Activated T-helper 1 cell treated with Interleukin-2 at 50 U/mL for 16 hours (primary cell): Measurements from ENCODE around the gene TIAM1.
"Not testable (repeated sequence)": the region's sequence is repeated elsewhere in the genome, so short reads cannot be mapped to it uniquely, and the experiment has no call there.

Experiments used
- DNase-seq: peaks from one replicate; pipeline ENCODE4 v3.0.0-alpha.2; 2020; ENCODE audit warnings: low read depth

The TIAM1 gene

GRCh38 chr21:31251686-31252085 lies 92.4 kb downstream of the TIAM1 start:
- no peak for DNase-seq

DNA sequence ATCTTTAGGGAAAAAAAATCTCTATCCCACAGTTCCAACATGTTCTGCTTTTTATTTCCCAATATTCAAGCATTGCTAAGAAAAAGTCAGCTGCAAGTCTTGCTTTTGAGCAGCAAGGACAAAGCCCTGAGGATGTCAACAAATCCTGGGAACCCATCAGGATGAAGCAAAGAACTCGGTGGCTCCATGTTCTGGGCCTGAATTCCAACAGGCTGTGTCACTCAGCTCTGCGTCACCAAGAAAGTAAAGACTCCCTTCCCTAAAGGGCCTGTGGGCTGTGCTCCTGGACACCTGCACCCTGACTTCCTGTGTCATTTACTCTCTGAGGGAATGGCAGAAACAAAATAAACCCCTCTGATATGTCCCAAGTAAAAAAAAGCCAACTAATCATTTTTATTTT lies 95.5 kb downstream of the TIAM1 start:
- DNase-seq, result no peak

- no peak for DNase-seq
Measured at GRCh38 chr21:31243611-31244010, 100.5 kb downstream of the TIAM1 start.

GRCh38 chr21:31236528-31236927 lies 107.5 kb downstream of the TIAM1 start:
- no peak for DNase-seq

DNA sequence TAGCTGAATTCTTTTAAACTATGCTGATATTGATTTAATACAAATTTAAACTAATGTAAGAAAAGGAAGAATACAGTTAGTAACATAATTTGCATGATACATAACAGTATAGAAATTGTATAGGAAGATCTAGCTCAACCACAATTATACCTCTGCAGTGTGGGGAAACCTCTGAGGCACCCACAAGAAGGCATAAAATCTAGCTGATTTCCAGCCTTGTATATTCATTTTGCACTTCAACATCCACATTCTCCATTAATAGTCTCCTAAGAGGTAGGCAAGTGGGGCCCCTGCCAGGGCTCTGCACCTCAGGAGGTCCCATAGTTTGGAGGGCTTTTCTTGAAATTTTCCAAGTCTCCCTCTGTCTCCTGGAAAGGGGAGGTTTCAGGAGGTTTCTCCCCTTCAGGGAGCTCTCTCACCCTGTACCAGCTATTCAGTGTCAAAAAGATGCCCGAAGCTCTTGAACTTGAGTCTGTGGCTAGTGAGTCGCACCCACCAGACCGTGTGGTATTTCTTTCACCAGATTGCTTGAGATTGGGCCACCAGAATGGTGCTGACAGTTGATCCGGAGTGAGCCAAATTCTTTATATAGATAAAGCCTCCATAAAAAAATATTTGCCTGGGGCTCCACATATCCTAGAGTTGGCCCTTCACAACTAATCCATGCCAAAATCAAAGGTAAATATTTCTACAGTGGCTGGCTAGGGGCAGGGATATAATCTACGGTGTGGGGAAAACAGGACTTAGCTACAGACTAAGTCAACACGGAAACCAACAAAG lies 108.2 kb downstream of the TIAM1 start:
- DNase-seq, result no peak

DNA sequence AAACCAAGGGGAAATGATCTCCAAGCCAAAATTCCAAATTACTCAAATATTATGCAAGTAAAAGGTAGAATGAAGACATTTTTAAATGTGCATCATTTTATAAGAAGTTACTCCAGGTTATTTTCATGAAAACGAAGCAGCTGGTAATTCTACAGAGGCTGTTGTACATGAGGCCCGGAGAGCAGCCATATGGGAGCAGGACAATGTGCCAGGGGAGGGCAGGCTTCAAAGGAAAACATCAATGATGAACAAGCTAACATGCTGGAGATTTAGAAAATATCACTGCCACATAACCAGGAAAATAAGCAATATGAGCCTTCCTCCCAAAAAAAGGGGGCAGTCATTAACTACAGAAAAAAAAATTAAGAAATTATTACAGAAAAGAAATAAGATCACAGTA lies 109.1 kb downstream of the TIAM1 start:
- DNase-seq, result no peak

DNA sequence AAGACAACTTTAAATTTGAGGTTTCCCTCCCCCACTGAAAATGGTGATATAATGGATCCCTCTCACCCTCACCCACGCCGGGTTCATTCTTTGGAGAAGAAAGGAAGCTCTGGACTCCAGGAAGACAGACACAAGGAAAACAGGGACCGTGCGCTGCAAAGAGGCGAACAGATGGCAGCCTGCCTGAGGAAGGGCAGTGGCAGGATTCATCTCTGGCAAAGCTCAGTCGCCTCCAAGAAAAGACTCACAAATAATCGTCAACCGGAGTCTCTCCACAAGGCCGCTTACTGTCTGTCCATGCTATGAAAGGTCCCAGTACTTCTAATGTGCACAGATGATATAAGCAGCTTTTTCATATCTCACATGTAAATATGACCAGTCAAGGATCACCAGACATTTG lies 110.3 kb downstream of the TIAM1 start:
- no peak for DNase-seq

GRCh38 chr21:31232344-31232743 lies 111.7 kb downstream of the TIAM1 start:
- no peak for DNase-seq

DNA sequence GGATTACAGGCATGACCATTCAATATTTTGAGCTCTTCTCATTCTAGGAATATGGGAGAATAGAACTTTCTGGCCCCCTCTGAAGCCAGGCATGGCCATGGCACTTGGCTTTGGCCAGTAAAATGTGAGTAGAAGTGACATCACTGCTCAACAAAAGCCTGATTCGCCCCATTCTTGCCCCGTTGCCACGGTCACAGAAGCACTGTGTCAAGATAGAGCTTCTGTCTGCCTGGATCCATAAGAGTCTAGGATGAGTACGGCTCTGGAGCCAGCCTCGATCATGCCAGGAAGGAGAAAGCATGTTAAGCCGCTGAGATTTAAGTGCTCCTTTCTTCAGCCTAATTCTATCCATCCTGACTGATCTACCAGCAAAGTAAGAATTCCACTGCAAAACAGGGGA lies 113.1 kb downstream of the TIAM1 start:
- DNase-seq, result no peak

DNA sequence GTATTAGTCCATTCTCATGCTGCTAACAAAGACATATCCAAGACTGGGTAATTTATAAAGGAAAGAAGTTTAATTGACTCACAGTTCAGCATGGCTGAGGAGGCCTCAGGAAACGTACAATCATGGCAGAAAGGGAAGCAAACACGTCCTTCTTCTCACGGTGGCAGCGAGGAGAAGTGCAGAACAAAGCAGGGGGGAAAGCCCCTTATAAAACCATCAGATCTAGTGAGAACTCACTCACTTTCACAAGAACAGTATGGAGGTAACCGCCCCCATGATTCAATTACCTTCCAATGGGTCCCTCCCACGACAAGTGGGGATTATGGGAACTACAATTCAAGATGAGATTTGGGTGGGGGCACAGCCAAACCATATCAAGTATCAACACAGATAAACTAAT lies 115.3 kb downstream of the TIAM1 start:
- not testable (repeated sequence) for DNase-seq

DNA sequence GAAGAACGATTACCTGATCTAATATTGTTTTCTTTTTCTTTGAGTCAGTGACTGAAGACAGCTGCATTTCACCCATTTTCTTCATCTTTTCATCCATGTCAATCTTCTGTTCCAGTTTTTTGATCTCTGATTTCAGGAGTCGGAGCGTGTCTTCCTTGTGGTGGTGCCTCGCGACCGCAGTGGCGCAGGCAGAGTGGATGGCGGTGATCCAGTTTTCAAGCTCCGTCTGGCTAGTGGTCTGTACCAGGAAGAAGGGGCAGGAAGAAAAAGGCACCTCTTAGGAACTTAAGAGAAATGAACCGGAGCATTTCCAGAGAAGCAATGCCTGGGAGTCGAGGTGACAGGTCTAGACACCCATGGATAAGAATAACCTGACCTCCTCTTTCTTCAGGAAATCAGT lies 118.3 kb downstream of the TIAM1 start:
- DNase-seq, result no peak

- no peak for DNase-seq
Measured at GRCh38 chr21:31222142-31222541, 121.9 kb downstream of the TIAM1 start.

- no peak for DNase-seq
Measured at GRCh38 chr21:31221043-31221442, 123.0 kb downstream of the TIAM1 start.

DNA sequence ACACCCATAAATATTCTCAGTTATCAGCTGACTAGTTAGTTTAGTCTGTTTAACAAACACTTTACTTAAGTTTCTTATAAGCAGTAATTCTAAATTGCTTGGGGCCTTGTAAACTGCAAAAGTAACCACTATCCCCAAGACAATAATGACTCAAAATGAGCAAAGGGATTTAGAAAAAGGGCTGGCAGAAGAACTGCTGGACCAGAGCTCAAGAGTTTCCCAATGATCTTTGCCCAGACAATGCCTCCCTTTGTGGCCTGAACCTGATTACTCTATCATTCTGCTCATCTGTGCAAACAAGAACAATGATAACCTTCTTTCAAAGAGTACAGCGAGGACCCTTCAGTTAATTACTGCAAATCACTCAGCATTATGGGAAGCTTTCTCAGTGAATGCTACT lies 123.5 kb downstream of the TIAM1 start:
- no peak for DNase-seq

- no peak for DNase-seq
Measured at GRCh38 chr21:31218830-31219608, 125.0 kb downstream of the TIAM1 start.

DNA sequence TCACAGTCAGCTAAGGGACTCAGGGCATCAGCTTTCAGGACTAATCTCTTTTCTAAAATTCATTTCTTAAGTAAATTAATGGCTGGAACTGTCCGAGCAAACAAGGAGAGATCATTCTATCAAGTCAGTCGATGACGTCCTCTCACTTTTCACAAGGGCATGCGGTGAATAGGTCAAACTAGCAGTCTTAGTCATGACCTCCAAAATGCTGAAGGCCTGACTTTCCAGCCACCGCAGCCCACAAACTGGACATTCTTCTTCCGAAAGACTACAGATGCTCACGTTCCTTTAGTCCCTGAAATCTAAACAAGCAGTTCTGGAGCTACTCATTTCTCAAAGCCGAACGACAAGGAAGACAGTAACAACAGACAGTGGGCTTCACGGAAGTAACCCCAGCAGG lies 127.9 kb downstream of the TIAM1 start:
- DNase-seq, result no peak

DNA sequence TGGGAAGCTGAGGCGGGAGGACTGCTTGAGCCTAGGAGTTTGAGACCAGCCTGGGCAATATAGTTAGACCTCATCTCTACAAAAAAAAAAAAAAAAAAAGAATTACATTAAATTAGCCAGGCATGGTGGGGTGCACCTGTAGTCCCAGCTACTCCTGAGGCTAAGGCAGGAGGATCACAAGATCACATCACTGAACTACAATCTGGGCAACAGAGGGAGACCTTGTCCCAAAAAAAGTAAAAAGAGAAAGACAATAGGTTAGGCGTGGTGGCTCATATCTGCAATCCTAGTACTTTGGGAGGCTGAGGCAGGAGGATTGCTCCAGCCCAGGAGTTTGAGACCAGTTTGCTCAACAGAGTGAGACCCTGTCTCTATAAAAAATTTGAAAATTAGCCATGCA lies 130.3 kb downstream of the TIAM1 start:
- DNase-seq, result no peak

- no peak for DNase-seq
Measured at GRCh38 chr21:31211836-31212235, 132.2 kb downstream of the TIAM1 start.

DNA sequence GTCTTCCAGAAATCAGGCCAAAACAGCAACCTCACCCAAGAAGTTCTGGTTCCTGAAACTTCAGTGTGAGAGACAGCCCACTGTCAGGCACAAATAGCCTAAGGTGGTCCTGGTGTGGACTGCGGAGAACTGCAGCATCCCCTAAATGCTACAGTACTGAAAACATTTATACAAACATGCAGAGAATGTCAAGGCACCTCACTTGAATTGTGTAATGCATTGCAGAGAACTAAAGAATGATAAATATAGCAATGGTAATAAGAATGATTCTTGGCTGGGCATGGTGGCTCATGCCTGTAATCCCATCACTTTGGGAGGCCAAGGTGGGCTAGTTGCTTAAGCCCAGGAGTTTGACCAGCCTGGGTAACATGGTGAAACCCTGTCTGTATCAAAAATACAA lies 138.6 kb downstream of the TIAM1 start:
- no peak for DNase-seq

DNA sequence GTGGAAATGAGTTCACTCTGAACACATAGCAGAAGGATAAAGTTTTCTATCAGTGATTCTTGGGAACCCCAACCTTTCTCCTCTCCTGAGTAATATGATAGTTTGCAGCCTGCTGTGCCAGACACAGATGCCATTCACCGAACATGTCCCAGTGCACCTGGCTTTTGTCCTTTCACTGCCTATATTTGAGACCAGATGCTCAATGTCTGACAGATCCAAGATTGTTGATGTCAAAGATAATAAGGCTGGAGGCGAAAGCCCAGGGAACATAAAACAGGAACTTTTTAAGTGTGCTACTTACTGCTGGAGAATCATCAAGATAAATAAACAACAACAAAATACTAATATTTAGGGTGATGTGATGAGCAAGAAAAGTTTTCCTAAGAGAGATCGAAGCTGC lies 139.3 kb downstream of the TIAM1 start:
- DNase-seq, result no peak

DNA sequence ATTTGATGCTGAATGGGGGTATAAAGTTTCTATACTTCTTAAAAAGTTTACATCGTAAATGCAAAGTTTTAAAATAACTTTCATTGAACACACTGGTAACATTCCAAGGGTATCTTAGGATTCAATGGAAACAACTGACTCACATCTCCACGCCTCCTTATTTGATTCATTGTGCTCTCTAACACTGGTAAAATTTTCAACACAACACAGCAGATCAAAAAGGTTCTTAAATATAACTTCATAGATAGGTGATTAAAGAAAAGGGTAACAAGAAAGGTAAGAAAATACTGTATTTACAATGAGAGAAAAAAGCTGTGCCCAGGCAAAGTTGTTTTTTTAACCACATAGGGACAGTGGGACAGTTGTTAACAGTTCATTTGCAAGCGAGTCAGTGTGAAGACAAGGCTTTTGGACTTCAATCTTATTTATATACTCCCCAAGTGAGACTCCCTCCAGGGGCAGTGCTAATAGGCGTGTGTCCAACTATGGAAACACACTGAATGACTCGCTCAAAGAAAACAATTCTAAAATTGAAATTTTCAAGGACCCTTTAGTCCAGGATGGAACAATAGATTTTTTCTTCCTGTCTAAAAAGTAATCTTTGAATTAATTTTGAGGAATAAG lies 140.5 kb downstream of the TIAM1 start:
- no peak for DNase-seq

GRCh38 chr21:31201548-31201947 lies 142.5 kb downstream of the TIAM1 start:
- no peak for DNase-seq

GRCh38 chr21:31201144-31201543 lies 142.9 kb downstream of the TIAM1 start:
- no peak for DNase-seq
